Stimulated activated CD4-positive, alpha-beta T cell treated with anti-CD3 and anti-CD28 coated beads, Interleukin-12 subunit alpha, Interleukin-12 subunit beta, amount 100 ng/mL, for 24 hours (primary cell): Measurements from ENCODE around the gene ATXN7L3B.
"Not testable (repeated sequence)": the region's sequence is repeated elsewhere in the genome, so short reads cannot be mapped to it uniquely, and the experiment has no call there.

Source experiments
- DNase-seq, 2 experiments: peaks; one replicate each; pipeline ENCODE4 v3.0.0-alpha.2; 2020; ENCODE audit warnings: low read depth in 2 of 2

The ATXN7L3B gene

GRCh38 chr12:74537707-74538385 lies at the start of gene ATXN7L3B:
Gene ATXN7L3B (plus strand): TSS chr12:74537835. CDS start chr12:74538113, 278 bp downstream.
- peak; percentile 89 for DNase-seq

DNA sequence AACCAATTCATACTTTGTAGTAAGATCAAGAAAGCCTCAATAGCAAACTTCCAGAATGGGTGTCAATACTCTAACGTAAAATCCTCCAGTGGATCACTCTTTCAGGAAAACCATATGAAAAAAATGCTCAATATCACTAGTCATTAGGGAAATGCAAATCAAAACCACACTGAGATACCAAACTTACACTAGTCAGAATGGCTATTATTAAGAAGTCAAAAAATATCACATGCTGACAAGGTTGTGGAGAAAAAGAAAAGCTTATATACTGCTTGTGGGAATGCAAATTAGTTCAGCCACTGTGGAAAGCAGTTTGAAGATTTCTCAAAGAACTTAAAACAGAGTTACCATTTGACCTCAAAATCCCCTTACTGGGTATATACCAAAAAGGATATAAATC lies 49.5 kb upstream of the ATXN7L3B start:
- no peak for DNase-seq

DNA sequence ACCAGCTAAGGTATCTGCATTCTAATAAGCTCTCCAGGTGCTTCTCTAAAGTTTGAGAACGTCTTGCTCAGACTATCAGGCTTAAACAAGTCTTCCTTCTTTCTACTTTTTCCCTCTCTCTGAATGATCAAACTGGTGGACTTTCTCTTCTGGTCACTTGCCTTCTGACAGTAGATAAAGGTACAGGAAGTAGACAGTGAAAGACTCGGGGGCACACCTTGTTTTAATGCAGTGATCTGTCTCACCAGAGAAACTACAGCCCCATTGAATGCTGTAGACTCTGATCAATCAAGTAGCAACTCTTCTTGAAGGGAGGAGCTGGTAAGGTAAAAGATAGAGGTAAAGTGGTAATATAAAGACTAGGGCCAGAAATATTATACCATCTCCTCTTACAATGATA lies 48.1 kb upstream of the ATXN7L3B start:
- no peak for DNase-seq

DNA sequence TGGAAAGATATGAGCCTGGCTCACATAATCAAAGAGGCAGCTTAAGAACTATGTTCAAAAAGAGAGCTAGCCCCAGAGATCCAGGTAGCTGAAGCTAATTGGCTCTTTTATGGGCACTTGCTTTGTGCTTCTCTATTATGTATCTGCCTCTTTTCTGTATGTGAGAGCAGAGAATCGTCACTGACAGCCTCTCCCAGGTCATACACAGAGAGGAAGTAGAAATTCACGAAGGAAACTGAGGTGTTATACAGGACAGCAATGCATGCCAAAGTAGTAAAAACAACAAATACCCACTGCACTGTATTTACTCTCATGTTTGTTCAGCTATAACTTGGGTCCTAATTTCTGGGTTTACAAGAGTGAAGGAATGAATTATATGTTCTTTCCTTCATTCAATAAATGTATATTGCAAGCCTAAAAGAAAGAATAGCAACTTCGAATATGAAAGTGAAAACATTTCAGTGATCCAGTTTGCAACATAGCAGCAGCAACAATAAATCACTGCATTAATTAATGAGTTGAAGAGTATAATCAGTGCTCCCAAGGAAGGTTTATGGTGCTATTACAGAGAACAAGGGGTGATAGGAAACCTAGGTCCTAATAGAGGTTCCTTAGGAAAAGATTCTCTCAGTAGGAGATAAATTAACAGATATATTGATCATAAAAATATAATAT lies 47.1 kb upstream of the ATXN7L3B start:
- DNase-seq, result no peak

DNA sequence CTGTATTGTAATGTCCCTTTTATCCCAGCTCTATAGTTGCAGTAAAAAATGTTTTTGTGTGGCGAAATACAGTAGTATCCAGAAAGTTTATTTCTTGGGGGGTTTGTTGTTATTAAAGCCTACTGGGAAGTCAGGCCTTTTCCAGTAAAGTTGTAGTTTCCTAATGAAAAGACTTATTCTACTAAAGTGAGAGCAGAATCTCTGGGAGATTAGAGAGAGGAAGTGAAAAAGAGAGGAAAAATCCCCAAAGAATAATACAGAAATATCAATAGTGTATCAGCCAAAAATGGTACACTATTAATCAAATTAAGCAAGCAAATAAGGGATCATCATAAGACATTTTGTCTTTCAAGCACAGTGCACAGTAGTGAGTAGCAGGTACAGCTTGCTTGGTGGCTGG lies 46.3 kb upstream of the ATXN7L3B start:
- DNase-seq, result no peak

- DNase-seq, result no peak
Measured at GRCh38 chr12:74499192-74499591, 38.4 kb upstream of the ATXN7L3B start.

- DNase-seq, result not testable (repeated sequence)
Measured at GRCh38 chr12:74508873-74509657, 28.6 kb upstream of the ATXN7L3B start.

- DNase-seq, result no peak
Measured at GRCh38 chr12:74509886-74510285, 27.7 kb upstream of the ATXN7L3B start.

DNA sequence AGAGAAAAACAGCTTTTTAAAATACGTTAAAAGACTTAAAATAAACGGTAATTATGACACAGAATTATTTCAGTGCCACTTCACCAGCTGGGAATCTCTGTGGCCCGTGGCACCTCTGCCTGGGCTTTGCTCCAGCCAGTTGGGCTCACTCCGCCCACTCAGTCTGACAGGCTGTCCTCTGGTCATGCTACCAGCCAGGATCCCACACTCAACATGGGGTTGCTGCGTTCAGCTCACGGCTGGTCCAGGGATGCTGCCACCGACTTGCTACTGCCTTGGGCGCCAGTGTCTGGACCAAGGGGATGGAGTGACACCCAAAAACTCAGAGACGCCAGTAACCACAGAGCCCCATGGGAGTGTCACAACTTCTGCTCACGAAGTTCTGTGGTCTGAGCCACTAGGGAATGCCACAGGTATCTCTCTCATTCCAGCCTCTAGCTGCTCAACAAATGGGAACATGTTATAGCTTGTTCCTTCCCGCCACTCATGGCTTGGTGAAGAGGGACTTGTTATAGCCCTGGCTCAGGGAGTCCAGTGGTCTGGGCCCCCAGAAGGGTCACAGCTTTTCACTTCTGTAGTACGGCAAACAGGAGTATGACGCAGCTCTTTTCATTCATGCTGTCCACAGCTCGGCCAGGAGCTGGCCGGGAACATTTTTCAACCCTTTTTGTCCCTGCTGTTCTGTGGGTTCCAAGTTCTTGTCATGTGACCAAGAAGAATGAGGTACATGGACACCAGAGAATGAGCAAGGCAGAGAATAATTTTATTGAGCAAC lies 23.4 kb upstream of the ATXN7L3B start:
- DNase-seq, result no peak

DNA sequence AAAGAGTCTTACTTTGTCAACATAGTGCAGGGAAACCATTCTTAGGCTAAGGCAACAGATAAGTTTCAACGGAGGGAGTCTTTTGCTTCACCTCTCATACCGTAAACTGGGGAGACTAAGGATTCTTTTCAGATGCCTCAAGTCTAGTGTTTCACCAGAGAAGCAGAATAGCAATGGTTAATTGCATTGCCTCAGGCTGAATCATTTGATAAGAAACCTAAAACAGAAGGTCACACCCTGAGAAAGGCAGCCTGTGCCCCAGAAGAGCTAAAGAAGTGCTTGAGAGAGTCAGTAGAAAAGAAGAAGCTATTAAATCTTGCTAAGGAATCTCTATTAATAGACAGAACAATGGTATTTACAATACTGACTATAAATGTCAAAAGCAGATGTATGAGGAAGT lies 21.8 kb upstream of the ATXN7L3B start:
- DNase-seq, result no peak

DNA sequence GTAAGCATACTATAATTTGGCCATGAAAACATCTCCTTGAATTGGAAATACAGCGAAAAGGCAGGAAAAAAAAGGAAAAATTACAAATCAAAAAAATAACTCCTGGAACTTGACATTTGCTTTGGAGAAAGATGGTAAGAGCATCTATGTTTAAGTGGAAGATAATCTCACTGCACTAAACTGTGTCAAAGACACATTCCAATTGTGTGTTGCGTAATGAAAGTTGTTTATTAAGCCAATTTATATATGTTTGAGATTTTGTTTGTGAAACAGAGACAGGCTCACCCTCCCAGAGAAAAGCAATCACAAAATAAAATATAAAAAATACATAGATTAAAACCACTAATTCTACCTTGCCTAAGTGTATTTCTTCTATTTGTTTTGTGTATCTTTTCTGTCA lies 11.1 kb upstream of the ATXN7L3B start:
- no peak for DNase-seq

- no peak for DNase-seq
Measured at GRCh38 chr12:74527491-74527890, 10.1 kb upstream of the ATXN7L3B start.

GRCh38 chr12:74530676-74531075 lies 7.0 kb upstream of the ATXN7L3B start:
- no peak for DNase-seq

DNA sequence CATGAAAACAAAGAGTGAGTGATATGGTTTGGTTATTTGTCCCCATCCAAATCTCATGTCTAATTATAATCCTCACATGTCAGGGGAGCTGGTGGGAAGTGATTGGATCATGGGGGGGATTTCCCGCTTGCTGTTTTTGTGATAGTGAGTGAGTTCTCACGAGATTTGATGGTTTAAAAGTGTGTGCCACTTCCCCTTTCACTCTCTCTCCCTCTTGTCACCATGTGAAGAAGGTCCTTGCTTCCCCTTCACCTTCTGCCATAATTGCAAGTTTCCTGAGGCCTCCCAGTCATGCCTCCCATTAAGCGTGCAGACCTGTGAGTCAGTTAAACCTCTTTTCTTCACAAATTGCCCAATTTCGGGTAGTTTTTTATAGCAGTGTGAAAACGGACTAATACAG lies 2.1 kb upstream of the ATXN7L3B start:
- DNase-seq, result no peak

DNA sequence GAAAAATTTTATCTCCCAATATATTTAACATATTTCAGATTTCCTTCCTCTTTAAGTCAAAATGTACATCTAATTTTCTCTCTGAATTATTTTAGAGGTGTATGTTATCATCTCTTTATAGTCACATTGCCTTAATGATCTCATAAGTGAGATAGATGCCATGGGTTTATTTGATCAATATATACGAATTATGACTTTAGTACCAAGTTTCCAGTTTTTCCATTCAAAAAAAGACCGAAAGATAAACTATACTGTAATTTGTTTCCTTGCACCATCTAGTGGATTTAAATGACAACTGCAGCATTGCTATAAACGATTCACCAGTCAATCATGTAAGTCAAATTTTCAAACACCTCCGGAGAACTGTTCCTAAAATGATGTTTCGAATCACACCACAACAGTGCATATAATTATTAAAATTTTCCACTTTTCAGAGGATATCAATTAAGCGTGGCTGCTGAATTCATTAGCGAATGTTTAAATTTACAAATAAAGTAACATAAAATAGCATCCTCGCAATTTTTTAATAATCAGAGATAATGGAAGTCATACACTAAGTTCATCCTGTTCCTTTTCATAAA lies 419 bp upstream of the ATXN7L3B start:
- DNase-seq, result no peak

DNA sequence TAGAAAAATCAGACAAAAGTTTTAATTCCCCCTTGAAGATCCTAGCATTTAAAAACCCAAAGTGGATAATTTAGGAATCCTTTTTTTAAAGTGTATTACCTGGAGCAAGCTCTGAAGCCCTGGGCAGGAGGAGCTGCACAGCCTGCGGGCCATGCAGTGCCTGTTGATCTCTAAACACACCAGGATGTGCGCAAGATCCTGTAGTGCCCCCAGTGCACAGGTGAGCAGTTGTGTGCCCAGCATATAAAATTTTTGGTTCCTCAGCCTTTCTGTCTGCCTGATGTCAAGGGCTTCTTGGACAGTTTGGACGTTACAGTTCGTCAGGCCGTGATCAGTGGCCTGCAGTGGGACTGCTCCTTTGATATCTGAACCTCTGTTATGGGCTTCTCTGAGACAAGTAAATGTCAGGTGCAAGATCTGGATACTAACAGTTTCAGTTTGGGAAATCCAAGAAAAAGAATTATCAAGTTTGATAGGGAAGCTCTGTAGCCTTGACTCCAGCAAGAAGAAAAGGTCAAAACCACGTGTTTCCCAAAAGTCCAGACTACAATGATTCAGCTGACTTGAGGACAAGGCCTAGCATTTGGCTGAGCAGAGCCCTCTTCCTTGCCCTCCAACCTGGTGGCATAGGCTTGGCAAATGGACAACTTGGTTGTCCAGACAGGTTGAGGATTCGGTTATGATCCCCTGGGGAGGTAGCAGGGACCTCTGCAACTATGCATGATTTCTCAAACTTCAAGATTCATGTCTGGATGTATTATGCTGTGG lies 1.0 kb downstream of the ATXN7L3B start:
- DNase-seq, result no peak

- no peak for DNase-seq
Measured at GRCh38 chr12:74539261-74539660, 1.6 kb downstream of the ATXN7L3B start.

DNA sequence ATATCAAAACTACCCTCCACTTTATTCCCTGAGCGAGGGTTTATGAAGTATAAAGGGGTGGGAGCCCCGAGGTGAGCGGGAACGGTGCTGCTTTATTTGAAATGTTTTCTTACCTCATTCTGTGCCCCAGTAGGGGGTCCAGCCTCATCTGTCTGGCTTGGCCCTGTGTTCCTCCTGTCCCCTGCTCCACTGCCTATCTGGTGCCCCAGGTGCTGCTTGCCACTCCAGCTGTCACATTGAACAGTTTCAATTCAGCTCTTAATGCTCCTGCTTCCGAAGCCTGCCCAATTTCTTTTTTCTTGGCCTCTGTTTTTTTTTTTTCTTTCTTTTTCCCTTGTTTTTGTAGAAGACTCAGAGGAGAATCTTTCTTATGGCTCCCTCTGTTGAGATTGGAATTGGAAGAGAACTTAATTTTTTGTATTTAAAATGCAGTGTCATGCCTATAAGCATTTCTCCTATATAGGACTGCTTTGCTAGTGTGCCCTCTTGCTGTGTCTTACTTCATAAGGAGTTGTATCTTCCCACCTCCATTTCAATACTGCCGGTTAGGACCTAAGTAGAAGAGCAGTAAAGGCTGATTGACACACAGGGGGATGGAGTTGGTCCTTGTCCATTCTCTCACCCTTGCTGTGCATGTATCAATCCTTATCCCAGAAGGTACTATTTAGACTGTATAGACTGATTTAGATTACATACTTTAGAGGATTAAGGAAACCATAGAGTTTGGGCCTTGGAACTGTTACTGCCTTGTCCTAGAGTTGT lies 2.3 kb downstream of the ATXN7L3B start:
- no peak for DNase-seq

- no peak for DNase-seq
Measured at GRCh38 chr12:74541074-74541473, 3.4 kb downstream of the ATXN7L3B start.

- no peak for DNase-seq
Measured at GRCh38 chr12:74547249-74547648, 9.6 kb downstream of the ATXN7L3B start.
